ENCODE measurements around the gene SLC4A7. TPM values are rescaled to one million over a fixed set of nuclear protein-coding genes. Genes with fewer than 3 reads are reported as not detected.

Gene SLC4A7
- polyA plus RNA-seq (2012; rRNA removed), result 3.9 and 5.9 TPM in 2 replicates
- 4.3 and 4.8 TPM in 2 replicates for polyA plus RNA-seq (2012; cell fraction: cytosol; rRNA removed)
- polyA plus RNA-seq (2012; cell fraction: nucleus; rRNA removed), result 7.9 and 18.4 TPM in 2 replicates

GRCh38 chr3:27484015-27484844 is at the start of gene SLC4A7:
Gene SLC4A7 (minus strand): TSS chr3:27484384. CDS start chr3:27484126, 258 bp downstream.
- H3K27me3 ChIP-seq (ENCODE audit: insufficient read depth), result no peaks in the 10 kb centered on the region
- peak; percentile 32 for TF ChIP-seq NRF1 (IDR thresholded peaks at IDR 0.05; ENCODE audit: low read depth, low read length)
- no peak for TF ChIP-seq RAD21 (IDR thresholded peaks at IDR 0.05; ENCODE audit: low read length)
- 0 out of 2 replicates have a peak, but pooled peaks have one; percentile 11 for TF ChIP-seq ELF1 (IDR thresholded peaks at IDR 0.05)
- peak; percentile 79 for TF ChIP-seq CHD2 (IDR thresholded peaks at IDR 0.05; ENCODE audit: low read length, partially characterized antibody)
- TF ChIP-seq SIN3A (IDR thresholded peaks at IDR 0.05; ENCODE audit: borderline replicate concordance, low read depth, low read length), result peak; percentile 70; the same call in 1 of the 2 replicates
- TF ChIP-seq, protein P1, sequence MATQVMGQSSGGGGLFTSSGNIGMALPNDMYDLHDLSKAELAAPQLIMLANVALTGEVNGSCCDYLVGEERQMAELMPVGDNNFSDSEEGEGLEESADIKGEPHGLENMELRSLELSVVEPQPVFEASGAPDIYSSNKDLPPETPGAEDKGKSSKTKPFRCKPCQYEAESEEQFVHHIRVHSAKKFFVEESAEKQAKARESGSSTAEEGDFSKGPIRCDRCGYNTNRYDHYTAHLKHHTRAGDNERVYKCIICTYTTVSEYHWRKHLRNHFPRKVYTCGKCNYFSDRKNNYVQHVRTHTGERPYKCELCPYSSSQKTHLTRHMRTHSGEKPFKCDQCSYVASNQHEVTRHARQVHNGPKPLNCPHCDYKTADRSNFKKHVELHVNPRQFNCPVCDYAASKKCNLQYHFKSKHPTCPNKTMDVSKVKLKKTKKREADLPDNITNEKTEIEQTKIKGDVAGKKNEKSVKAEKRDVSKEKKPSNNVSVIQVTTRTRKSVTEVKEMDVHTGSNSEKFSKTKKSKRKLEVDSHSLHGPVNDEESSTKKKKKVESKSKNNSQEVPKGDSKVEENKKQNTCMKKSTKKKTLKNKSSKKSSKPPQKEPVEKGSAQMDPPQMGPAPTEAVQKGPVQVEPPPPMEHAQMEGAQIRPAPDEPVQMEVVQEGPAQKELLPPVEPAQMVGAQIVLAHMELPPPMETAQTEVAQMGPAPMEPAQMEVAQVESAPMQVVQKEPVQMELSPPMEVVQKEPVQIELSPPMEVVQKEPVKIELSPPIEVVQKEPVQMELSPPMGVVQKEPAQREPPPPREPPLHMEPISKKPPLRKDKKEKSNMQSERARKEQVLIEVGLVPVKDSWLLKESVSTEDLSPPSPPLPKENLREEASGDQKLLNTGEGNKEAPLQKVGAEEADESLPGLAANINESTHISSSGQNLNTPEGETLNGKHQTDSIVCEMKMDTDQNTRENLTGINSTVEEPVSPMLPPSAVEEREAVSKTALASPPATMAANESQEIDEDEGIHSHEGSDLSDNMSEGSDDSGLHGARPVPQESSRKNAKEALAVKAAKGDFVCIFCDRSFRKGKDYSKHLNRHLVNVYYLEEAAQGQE (IDR thresholded peaks at IDR 0.05; ENCODE audit: low read depth, low read length), result peak; percentile 36; the same call in 1 of the 2 replicates
- TF ChIP-seq TAF1 (IDR thresholded peaks at IDR 0.05; ENCODE audit: borderline replicate concordance, low read depth, low read length), result peak; percentile 96
- TF ChIP-seq, protein P2, sequence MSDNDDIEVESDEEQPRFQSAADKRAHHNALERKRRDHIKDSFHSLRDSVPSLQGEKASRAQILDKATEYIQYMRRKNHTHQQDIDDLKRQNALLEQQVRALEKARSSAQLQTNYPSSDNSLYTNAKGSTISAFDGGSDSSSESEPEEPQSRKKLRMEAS (IDR thresholded peaks at IDR 0.05; ENCODE audit: low read depth), result peak; percentile 57; the same call in 1 of the 2 replicates
- TF ChIP-seq MEF2A (IDR thresholded peaks at IDR 0.05; ENCODE audit: borderline replicate concordance, low read depth), result no peak
- TF ChIP-seq POLR2AphosphoS5 (IDR thresholded peaks at IDR 0.05; ENCODE audit: low read depth, low read length), result peak; percentile 96
- TF ChIP-seq YY1 (IDR thresholded peaks at IDR 0.05; ENCODE audit: low read depth), result no peak
- TF ChIP-seq PBX3 (IDR thresholded peaks at IDR 0.05), result peak; percentile 98
- TF ChIP-seq, protein P3, sequence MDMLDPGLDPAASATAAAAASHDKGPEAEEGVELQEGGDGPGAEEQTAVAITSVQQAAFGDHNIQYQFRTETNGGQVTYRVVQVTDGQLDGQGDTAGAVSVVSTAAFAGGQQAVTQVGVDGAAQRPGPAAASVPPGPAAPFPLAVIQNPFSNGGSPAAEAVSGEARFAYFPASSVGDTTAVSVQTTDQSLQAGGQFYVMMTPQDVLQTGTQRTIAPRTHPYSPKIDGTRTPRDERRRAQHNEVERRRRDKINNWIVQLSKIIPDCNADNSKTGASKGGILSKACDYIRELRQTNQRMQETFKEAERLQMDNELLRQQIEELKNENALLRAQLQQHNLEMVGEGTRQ (IDR thresholded peaks at IDR 0.05; ENCODE audit: borderline replicate concordance, low read depth, low read length), result no peak; the same call in 1 of the 2 replicates
- 0 out of 2 replicates have a peak, but pooled peaks have one; percentile 49 for TF ChIP-seq MXI1 (IDR thresholded peaks at IDR 0.05; ENCODE audit: low read depth, low read length)
- TF ChIP-seq FOXM1 (IDR thresholded peaks at IDR 0.05; ENCODE audit: low read depth), result no peak

More at GRCh38 chr3:27484015-27484844, at the start of gene SLC4A7:
- H3K9me2 ChIP-seq, result no peaks in the 10 kb centered on the region
- H3K4me3 ChIP-seq (ENCODE audit: low read depth in 2 of 2, low read length in 1 of 2), result peak within 1 kb of the TSS; percentile 79 to 80
- H3K4me1 ChIP-seq (ENCODE audit: control insufficient read depth in 1 of 2, insufficient read depth in 2 of 2, low read depth in 1 of 2, low read length in 1 of 2), result peaks cover 0 to 3% of the 10 kb centered on the region in 2 experiments; a peak in 3 of 4 replicates
- peaks cover 32% of the 10 kb centered on the region for H4K20me1 ChIP-seq (ENCODE audit: insufficient read depth)
- H3F3A ChIP-seq (replicated peaks; ENCODE audit: insufficient read depth), result peaks cover 6% of the 10 kb centered on the region
- H3K27ac ChIP-seq (ENCODE audit: low read depth in 2 of 2, low read length in 1 of 2), result peak within 1 kb of the TSS; percentile 83 to 84
- peak within 1 kb of the TSS; percentile 89 for H3K9ac ChIP-seq
- no peaks in the 10 kb centered on the region for H3K9me3 ChIP-seq
- H2AFZ ChIP-seq (ENCODE audit: low read depth), result peak within 1 kb of the TSS; percentile 98; the same call in 1 of the 2 replicates
- ChIA-PET CTCF (interaction anchor here (0.7 kb wide), 1 partner anchor 140 kb away, joined by 3 read pairs; no protein-coding TSS in a partner anchor), POLR2A (interaction anchor here (0.6 to 1.0 kb wide), 4 partner anchors 14 to 148 kb away, joined by 3 to 4 read pairs (median 4); partner anchors contain the start of gene NEK10)
- no peaks in the 10 kb centered on the region for H3K36me3 ChIP-seq (replicated peaks in 1 of 2; ENCODE audit: control insufficient read depth in 1 of 2, insufficient read depth in 2 of 2, low read length in 1 of 2)
- H3K79me2 ChIP-seq (ENCODE audit: insufficient read depth), result peaks cover 43% of the 10 kb centered on the region
- WGBS (ENCODE audit: low lambda C conversion rate), result 2% methylated on average over 14 of the region's 100 CpGs
- H3K4me2 ChIP-seq, result peak within 1 kb of the TSS; percentile 92
- DNase-seq, result peak; percentile 99

Measured in SK-N-SH (cell line).